H1 (cell line): ENCODE data around the gene DIP2B. TPM values are rescaled to one million over a fixed set of nuclear protein-coding genes. Genes with fewer than 3 reads are reported as not detected.

ENCODE experiments used
- CTCF ChIA-PET: fragments of 300-600 bp; sonication (Branson Sonifier 250); formaldehyde crosslinking; loops from one replicate; lab custom pipeline; 2021; ENCODE audit not compliant: partially characterized antibody; lab: Charles Lee
- POLR2A ChIA-PET: fragments of 300-600 bp; sonication (Branson Sonifier 250); formaldehyde crosslinking; loops from one replicate; lab custom pipeline; 2021; ENCODE audit warnings: inconsistent platforms; ENCODE audit not compliant: partially characterized antibody; lab: Charles Lee
- DNase-seq, 2 experiments: peaks; one replicate each; pipeline versions ENCODE4 v3.0.0 to v3.0.0-alpha.2; 2010 to 2022; ENCODE audit warnings: low spot score in 2 of 2, low read depth in 1 of 2, mixed read lengths in 1 of 2
- FAIRE-seq: peaks from 2 replicates; lab custom pipeline; 2011; peaks lifted over from hg19 to GRCh38; lab: Jason Lieb, UNC
- H2AFZ ChIP-seq: 2 replicates; pipeline ENCODE4 v1.8.1; 2012; ENCODE audit warnings: low read length, inconsistent platforms
- H2AK5ac ChIP-seq: 2 replicates; pipeline ENCODE4 v1.6.1; 2013; ENCODE audit warnings: low read depth, low read length
- H2BK120ac ChIP-seq: replicated peaks from 2 replicates; pipeline ENCODE3; 2013; ENCODE audit warnings: low read depth, low read length, inconsistent platforms
- H2BK12ac ChIP-seq: 2 replicates; pipeline ENCODE4 v1.6.1; 2013; ENCODE audit warnings: low read depth, low read length
- H2BK15ac ChIP-seq: 2 replicates; pipeline ENCODE4 v1.6.1; 2013; ENCODE audit warnings: low read length
- H2BK20ac ChIP-seq: 2 replicates; pipeline ENCODE4 v1.6.1; 2013; ENCODE audit warnings: low read length
- H2BK5ac ChIP-seq: 2 replicates; pipeline ENCODE4 v1.6.1; 2013; ENCODE audit warnings: low read depth, low read length
- H3K14ac ChIP-seq: 2 replicates; pipeline ENCODE4 v1.6.1; 2013; ENCODE audit warnings: inconsistent platforms; ENCODE audit not compliant: insufficient read length
- H3K18ac ChIP-seq: 2 replicates; pipeline ENCODE4 v1.6.1; 2013; ENCODE audit warnings: low read length; ENCODE audit errors: extremely low read depth
- H3K23ac ChIP-seq: 2 replicates; pipeline ENCODE4 v1.6.1; 2013; ENCODE audit warnings: inconsistent platforms; ENCODE audit not compliant: insufficient read length
- H3K23me2 ChIP-seq: 2 replicates; pipeline ENCODE4 v1.6.1; 2013; ENCODE audit warnings: low read depth, low read length
- H3K27ac ChIP-seq: 2 replicates; pipeline ENCODE4 v1.6.1; 2011; ENCODE audit warnings: low read depth, low read length, inconsistent platforms
- H3K27me3 ChIP-seq, 4 experiments: replicated peaks in 1 of 4; 1 replicate in 1 of 4; 2 replicates in 3 of 4; pipeline versions ENCODE4 v1.6.1 to v1.8.1; 2011 to 2013; ENCODE audit warnings: low read length in 3 of 4, mild to moderate bottlenecking in 3 of 4, inconsistent platforms in 2 of 4, mixed read lengths in 2 of 4, moderate library complexity in 1 of 4; ENCODE audit not compliant: control insufficient read depth in 3 of 4, insufficient read depth in 3 of 4; ENCODE audit errors: extremely low read depth in 1 of 4
- H3K36me3 ChIP-seq, 4 experiments: 2 replicates each; pipeline versions ENCODE4 v1.6.1 to v1.8.1; 2011 to 2013; ENCODE audit warnings: mild to moderate bottlenecking in 4 of 4, low read length in 3 of 4, moderate library complexity in 2 of 4, control low read depth in 1 of 4, inconsistent platforms in 1 of 4; ENCODE audit not compliant: insufficient read depth in 4 of 4, control insufficient read depth in 2 of 4
- H3K4ac ChIP-seq: replicated peaks from 2 replicates; pipeline ENCODE3; 2013; ENCODE audit warnings: low read length, low read depth, mixed read lengths, inconsistent platforms; ENCODE audit not compliant: insufficient read length
- H3K4me1 ChIP-seq, 4 experiments: replicated peaks in 1 of 4; 1 replicate in 1 of 4; 2 replicates in 3 of 4; pipeline versions ENCODE4 v1.6.1 to v1.8.1; 2011 to 2013; ENCODE audit warnings: low read length in 3 of 4, inconsistent platforms in 2 of 4, mixed read lengths in 1 of 4; ENCODE audit not compliant: insufficient read depth in 4 of 4, control insufficient read depth in 3 of 4
- H3K4me2 ChIP-seq, 2 experiments: 2 replicates each; pipeline versions ENCODE4 v1.6.1 to v1.8.1; 2011 to 2013; ENCODE audit warnings: low read depth in 2 of 2, low read length in 2 of 2, control low read depth in 1 of 2, inconsistent platforms in 1 of 2, mild to moderate bottlenecking in 1 of 2; ENCODE audit not compliant: insufficient read depth in 1 of 2
- H3K4me3 ChIP-seq, 4 experiments: fragments of 200-600, 300-600 bp in 1 of 4; sonication (generic), shearing (Covaris generic), sonication (Bioruptor Twin) in 1 of 4; 2 replicates each; pipeline versions ENCODE4 v1.5.1 to v1.8.1; 2011 to 2016; ENCODE audit warnings: low read length in 4 of 4, low read depth in 3 of 4, control low read depth in 2 of 4, inconsistent platforms in 2 of 4, mild to moderate bottlenecking in 2 of 4, mixed read lengths in 1 of 4, moderate library complexity in 1 of 4; ENCODE audit not compliant: insufficient read depth in 2 of 4; ENCODE audit errors: extremely low read depth in 1 of 4
- H3K56ac ChIP-seq: replicated peaks from 2 replicates; pipeline ENCODE3; 2013; ENCODE audit warnings: low read depth, mild to moderate bottlenecking, mixed read lengths, low read length, inconsistent platforms; ENCODE audit not compliant: insufficient read length
- H3K79me1 ChIP-seq: 2 replicates; pipeline ENCODE4 v1.6.1; 2013; ENCODE audit warnings: low read depth, low read length, control low read depth
- H3K79me2 ChIP-seq, 2 experiments: 2 replicates each; pipeline versions ENCODE4 v1.6.1 to v1.8.1; 2012 to 2013; ENCODE audit warnings: low read length in 2 of 2, mild to moderate bottlenecking in 2 of 2, inconsistent platforms in 1 of 2; ENCODE audit not compliant: insufficient read depth in 2 of 2, control insufficient read depth in 1 of 2
- H3K9ac ChIP-seq, 4 experiments: replicated peaks in 1 of 4; 1 replicate in 1 of 4; 2 replicates in 3 of 4; pipeline versions ENCODE4 v1.6.1 to v1.8.1; 2011 to 2013; ENCODE audit warnings: low read depth in 3 of 4, low read length in 3 of 4, control low read depth in 2 of 4, mild to moderate bottlenecking in 2 of 4, moderate library complexity in 2 of 4, inconsistent platforms in 1 of 4; ENCODE audit errors: extremely low read depth in 1 of 4
- H3K9me3 ChIP-seq, 2 experiments: 2 replicates each; pipeline versions ENCODE4 v1.6.1 to v1.8.1; 2012 to 2013; ENCODE audit warnings: mild to moderate bottlenecking in 2 of 2, moderate library complexity in 2 of 2, control low read depth in 1 of 2, inconsistent platforms in 1 of 2, low read depth in 1 of 2, low read length in 1 of 2, mixed read lengths in 1 of 2; ENCODE audit not compliant: insufficient read depth in 2 of 2
- H4K20me1 ChIP-seq, 2 experiments: replicated peaks in 1 of 2; 2 replicates each; pipeline versions ENCODE3 to v1.8.1; 2011 to 2013; ENCODE audit warnings: inconsistent platforms in 2 of 2, low read length in 2 of 2, mild to moderate bottlenecking in 1 of 2; ENCODE audit not compliant: insufficient read depth in 2 of 2, control insufficient read depth in 1 of 2
- H4K5ac ChIP-seq: 2 replicates; pipeline ENCODE4 v1.6.1; 2013; ENCODE audit warnings: low read length, low read depth, mixed read lengths, inconsistent platforms; ENCODE audit not compliant: insufficient read length
- H4K8ac ChIP-seq: 2 replicates; pipeline ENCODE4 v1.8.0; 2013; ENCODE audit warnings: mild to moderate bottlenecking, moderate library complexity, low read length, inconsistent platforms; ENCODE audit not compliant: insufficient read depth; ENCODE audit errors: extremely low read depth
- H4K91ac ChIP-seq: replicated peaks from 2 replicates; pipeline ENCODE3; 2013; ENCODE audit warnings: low read length, mixed read lengths, inconsistent platforms; ENCODE audit not compliant: insufficient read length
- BCL11A ChIP-seq, 2 experiments: IDR thresholded peaks; one replicate each; pipeline ENCODE4 v1.6.1; 2011; ENCODE audit warnings: low read depth in 2 of 2, low read length in 2 of 2, mild to moderate bottlenecking in 2 of 2
- HDAC2 ChIP-seq, 2 experiments: fragments of 300-600 bp in 1 of 2; sonication (generic) in 1 of 2; IDR thresholded peaks; 2 replicates each; pipeline ENCODE4 v1.6.1; 2011 to 2012; ENCODE audit warnings: low read depth in 2 of 2, low read length in 2 of 2, mild to moderate bottlenecking in 2 of 2, moderate library complexity in 2 of 2, borderline replicate concordance in 1 of 2, inconsistent platforms in 1 of 2
- POLR2AphosphoS5 ChIP-seq: IDR thresholded peaks from 2 replicates; pipeline ENCODE4 v1.6.1; 2011; ENCODE audit warnings: low read depth, low read length
- POU5F1 ChIP-seq: IDR thresholded peaks from 2 replicates; pipeline ENCODE4 v1.6.1; 2011; ENCODE audit warnings: low read depth, mild to moderate bottlenecking, low read length, moderate library complexity
- RXRA ChIP-seq: IDR thresholded peaks from 2 replicates; pipeline ENCODE4 v1.6.1; 2011; ENCODE audit warnings: low read depth, mild to moderate bottlenecking, low read length, moderate library complexity; ENCODE audit not compliant: insufficient read depth
- TEAD4 ChIP-seq: IDR thresholded peaks from 2 replicates; pipeline ENCODE4 v1.6.1; 2012; ENCODE audit warnings: low read depth, low read length, inconsistent platforms, mixed read lengths
- WGBS, 2 experiments: shearing (Covaris generic) in 1 of 2; methylation state at CpG; one replicate each; pipeline versions ENCODE4 v1.1.6 to v1.1.7; 2013 to 2015; ENCODE audit warnings: low lambda C conversion rate in 2 of 2, mixed read lengths in 2 of 2, inconsistent platforms in 1 of 2, low coverage in 1 of 2, missing lambda C conversion rate in 1 of 2; ENCODE audit not compliant: insufficient replicate concordance in 2 of 2, insufficient coverage in 1 of 2, insufficient read length in 1 of 2; ENCODE audit errors: extremely low coverage in 1 of 2, missing lambda C conversion rate in 1 of 2; 5-methylcytosine and 5-hydroxymethylcytosine counted together
- polyA plus RNA-seq, 7 experiments: library from polyadenylated mRNA; depleted of rRNA in 3 of 7; stranded (reverse) in 5 of 7; unstranded in 2 of 7; fragments of >200 nt in 5 of 7; fragments of 200-250 nt in 2 of 7; gene quantifications; 1 replicate in 5 of 7; 2 replicates in 1 of 7; 4 replicates in 1 of 7; pipeline versions ENCODE4 v1.2.1 to v1.2.3, GENCODE V29; 2011 to 2013; ENCODE audit warnings: missing spikeins in 2 of 7, mixed read lengths in 2 of 7
- total RNA-seq: library from RNA; stranded (reverse); fragmentation: NEBNext Ultra II Directional; extraction: Animal tissue kit (Norgen Biotek cat#: 25700); gene quantifications from 2 replicates; pipeline ENCODE4 v1.2.1, GENCODE V29; 2021

Gene DIP2B
- total and polyA plus RNA-seq, 2 of the 8 experiments (the other 6 are each of a cell fraction or from before 2014, with no cell fraction given): 11.1 to 29.6 TPM

- Histone ChIP-seq H3K4ac (no peak overlapping the region), H3K9me3 (no peaks in the 10 kb centered on the region), H3K27me3 (no peaks in the 10 kb centered on the region), H3K4me2 (no peak overlapping the region), H3K27ac (no peak overlapping the region), H2BK20ac (no peak overlapping the region), H4K20me1 (peaks cover 0 to under 1% of the 10 kb centered on the region in 2 experiments), H3K36me3 (peaks cover 3 to 25% (median 19%) of the 10 kb centered on the region in 4 experiments; a peak in 6 of 8 replicates), H3K79me2 (no peaks in the 10 kb centered on the region), H4K91ac (no peak overlapping the region), H3K4me1 (no peaks in the 10 kb centered on the region), H3K18ac (no peak overlapping the region), H4K8ac (no peak overlapping the region), H3K14ac (no peak overlapping the region), H2AK5ac (no peak overlapping the region), H2BK15ac (no peak overlapping the region), H3K23ac (no peak overlapping the region)
- FAIRE-seq (no peak), DNase-seq (no peak)
- 95% methylated on average over 2 of the region's 2 CpGs; no CpG with 5 or more reads in 1 of the 2 experiments for WGBS, 2 experiments
- POLR2A ChIA-PET: interaction anchor here (0.5 kb wide), 1 partner anchor 322 kb away, joined by 3 read pairs; no protein-coding TSS in a partner anchor
- TF ChIP-seq RXRA (no peak), POLR2AphosphoS5 (no peak), POU5F1 (no peak), BCL11A (IDR thresholded peaks at IDR 0.05; ENCODE audit: low read depth in 2 of 2, low read length in 2 of 2) (no peak), HDAC2 (IDR thresholded peaks at IDR 0.05; ENCODE audit: borderline replicate concordance in 1 of 2, low read depth in 2 of 2, low read length in 2 of 2) (no peak), TEAD4 (no peak)
- TF ChIP-seq, all 59 proteins: peak for 0
- Histone ChIP-seq H3K79me1 (no peaks in the 10 kb centered on the region), H4K5ac (no peak overlapping the region), H2BK12ac (no peak overlapping the region), H2BK120ac (no peak overlapping the region), H3K56ac (no peak overlapping the region), H2BK5ac (no peak overlapping the region), H3K23me2 (no peaks in the 10 kb centered on the region), H3K4me3 (no peak overlapping the region), H2AFZ (no peak overlapping the region), H3K9ac (no peak overlapping the region)
- CTCF ChIA-PET: interaction anchor here (1.1 to 1.5 kb wide), 3 partner anchors 22 to 211 kb away, joined by 3 to 4 read pairs (median 3); partner anchors contain the start of gene DIP2B
Measured at GRCh38 chr12:50715174-50715573, 210.4 kb downstream of the DIP2B start.
